Measurements from ENCODE around the gene ABCB11.

DNA sequence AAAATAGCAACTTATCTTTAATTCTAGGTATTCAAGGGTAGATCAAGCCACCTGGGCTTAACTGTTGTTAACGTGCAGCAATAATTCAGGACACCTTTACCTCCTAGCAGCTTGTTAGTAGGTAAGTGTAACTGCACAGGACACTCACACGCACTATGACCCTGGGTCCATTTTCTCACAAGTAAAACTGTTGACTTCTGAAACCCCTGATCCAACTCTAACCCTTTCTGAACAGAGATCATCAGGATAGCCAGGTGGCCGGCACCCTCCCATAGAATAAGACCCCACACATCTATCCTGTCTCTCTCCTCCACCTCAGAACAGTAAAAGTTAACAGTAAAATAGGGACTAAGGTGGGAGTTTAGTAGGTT lies 141.5 kb downstream of the ABCB11 start:
- TF ChIP-seq, protein P1, sequence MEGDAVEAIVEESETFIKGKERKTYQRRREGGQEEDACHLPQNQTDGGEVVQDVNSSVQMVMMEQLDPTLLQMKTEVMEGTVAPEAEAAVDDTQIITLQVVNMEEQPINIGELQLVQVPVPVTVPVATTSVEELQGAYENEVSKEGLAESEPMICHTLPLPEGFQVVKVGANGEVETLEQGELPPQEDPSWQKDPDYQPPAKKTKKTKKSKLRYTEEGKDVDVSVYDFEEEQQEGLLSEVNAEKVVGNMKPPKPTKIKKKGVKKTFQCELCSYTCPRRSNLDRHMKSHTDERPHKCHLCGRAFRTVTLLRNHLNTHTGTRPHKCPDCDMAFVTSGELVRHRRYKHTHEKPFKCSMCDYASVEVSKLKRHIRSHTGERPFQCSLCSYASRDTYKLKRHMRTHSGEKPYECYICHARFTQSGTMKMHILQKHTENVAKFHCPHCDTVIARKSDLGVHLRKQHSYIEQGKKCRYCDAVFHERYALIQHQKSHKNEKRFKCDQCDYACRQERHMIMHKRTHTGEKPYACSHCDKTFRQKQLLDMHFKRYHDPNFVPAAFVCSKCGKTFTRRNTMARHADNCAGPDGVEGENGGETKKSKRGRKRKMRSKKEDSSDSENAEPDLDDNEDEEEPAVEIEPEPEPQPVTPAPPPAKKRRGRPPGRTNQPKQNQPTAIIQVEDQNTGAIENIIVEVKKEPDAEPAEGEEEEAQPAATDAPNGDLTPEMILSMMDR (IDR thresholded peaks at IDR 0.05; ENCODE audit: insufficient read depth, low read depth, low read length) = no peak
- no peak for TF ChIP-seq EZH2 (IDR thresholded peaks at IDR 0.05; ENCODE audit: insufficient read depth, low read length)
